ENCODE data around the gene MKI67.

- TF ChIP-seq ZNF274 (IDR thresholded peaks at IDR 0.05; ENCODE audit: low read depth, low read length) (no peak), YY1 (IDR thresholded peaks at IDR 0.05; ENCODE audit: insufficient read depth, insufficient read length) (no peak), SUZ12 (IDR thresholded peaks at IDR 0.05; ENCODE audit: extremely low read depth, insufficient read depth, insufficient read length) (no peak)
Measured at GRCh38 chr10:128109707-128110106, 16.5 kb downstream of the MKI67 start.
